ENCODE results near the gene NEUROG2. TPM values are rescaled to one million over a fixed set of nuclear protein-coding genes. Genes with fewer than 3 reads are reported as not detected.

The NEUROG2 gene
- total RNA-seq, 1 experiment from 2014 or later, result not detected

DNA sequence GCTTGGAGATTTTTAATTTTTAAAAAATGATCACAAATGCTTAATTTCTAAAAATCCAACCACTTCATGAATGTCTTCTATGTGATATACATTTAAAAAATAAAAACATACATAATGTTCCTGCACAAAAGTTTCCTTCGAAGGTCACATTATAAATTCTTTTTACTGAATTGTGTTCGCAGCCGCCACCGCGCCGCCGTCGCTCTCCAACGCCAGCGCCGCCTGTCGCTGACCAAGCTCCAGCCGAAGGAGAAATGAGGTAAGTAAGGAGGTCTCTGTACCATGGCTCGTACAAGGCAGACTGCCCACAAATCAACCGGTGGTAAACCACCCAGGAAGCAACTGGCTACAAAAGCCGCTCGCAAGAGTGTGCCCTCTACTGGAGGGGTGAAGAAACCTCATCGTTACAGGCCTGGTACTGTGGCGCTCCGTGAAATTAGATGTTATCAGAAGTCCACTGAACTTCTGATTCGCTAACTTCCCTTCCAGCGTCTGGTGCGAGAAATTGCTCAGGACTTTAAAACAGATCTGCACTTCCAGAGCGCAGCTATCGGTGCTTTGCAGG lies 48.8 kb upstream of the NEUROG2 start:
- no peak overlapping the region for H3K18ac ChIP-seq (ENCODE audit: insufficient read length, low read depth, low read length)
- H2BK12ac ChIP-seq (ENCODE audit: insufficient read length, low read depth, low read length), result no peak overlapping the region
- H3K14ac ChIP-seq (ENCODE audit: insufficient read depth, low read length), result no peak overlapping the region
- H4K20me1 ChIP-seq (ENCODE audit: control insufficient read depth, insufficient read depth, insufficient read length), result no peaks in the 10 kb centered on the region
- peaks cover 11 to 39% (median 23%) of the 10 kb centered on the region in 3 experiments; a peak in 6 of 7 replicates for H3K36me3 Mint-ChIP-seq (ENCODE audit: insufficient read depth in 1 of 3, low read depth in 3 of 3)
- no peaks in the 10 kb centered on the region for H3K27me3 ChIP-seq (ENCODE audit: insufficient read depth, low read length)
- TF ChIP-seq, protein P1, sequence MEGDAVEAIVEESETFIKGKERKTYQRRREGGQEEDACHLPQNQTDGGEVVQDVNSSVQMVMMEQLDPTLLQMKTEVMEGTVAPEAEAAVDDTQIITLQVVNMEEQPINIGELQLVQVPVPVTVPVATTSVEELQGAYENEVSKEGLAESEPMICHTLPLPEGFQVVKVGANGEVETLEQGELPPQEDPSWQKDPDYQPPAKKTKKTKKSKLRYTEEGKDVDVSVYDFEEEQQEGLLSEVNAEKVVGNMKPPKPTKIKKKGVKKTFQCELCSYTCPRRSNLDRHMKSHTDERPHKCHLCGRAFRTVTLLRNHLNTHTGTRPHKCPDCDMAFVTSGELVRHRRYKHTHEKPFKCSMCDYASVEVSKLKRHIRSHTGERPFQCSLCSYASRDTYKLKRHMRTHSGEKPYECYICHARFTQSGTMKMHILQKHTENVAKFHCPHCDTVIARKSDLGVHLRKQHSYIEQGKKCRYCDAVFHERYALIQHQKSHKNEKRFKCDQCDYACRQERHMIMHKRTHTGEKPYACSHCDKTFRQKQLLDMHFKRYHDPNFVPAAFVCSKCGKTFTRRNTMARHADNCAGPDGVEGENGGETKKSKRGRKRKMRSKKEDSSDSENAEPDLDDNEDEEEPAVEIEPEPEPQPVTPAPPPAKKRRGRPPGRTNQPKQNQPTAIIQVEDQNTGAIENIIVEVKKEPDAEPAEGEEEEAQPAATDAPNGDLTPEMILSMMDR (conservative IDR thresholded peaks at IDR 0.05), result peak; percentile 62
- no peaks in the 10 kb centered on the region for H3K9me3 ChIP-seq (ENCODE audit: control insufficient read depth, low read depth, low read length)
- no peak overlapping the region for H2BK5ac ChIP-seq (ENCODE audit: insufficient read length, low read length)
- H3K4me2 ChIP-seq (ENCODE audit: insufficient read depth, insufficient read length, low read length), result no peak overlapping the region
- no peaks in the 10 kb centered on the region for H3K4me1 Mint-ChIP-seq
- H2BK120ac ChIP-seq (ENCODE audit: low read depth, low read length, poor library complexity, severe bottlenecking), result no peak overlapping the region
- H2AK5ac ChIP-seq (ENCODE audit: insufficient read length, low read length), result no peak overlapping the region
- no peak overlapping the region for H3K27ac Mint-ChIP-seq
- H4K5ac ChIP-seq (ENCODE audit: insufficient read length, low read depth, low read length), result no peak overlapping the region
- WGBS (ENCODE audit: extremely low coverage, insufficient read length, low lambda C conversion rate), result no CpG with 5 or more reads among the region's 25 CpGs
- H3K79me2 ChIP-seq (ENCODE audit: insufficient read depth, low read length), result no peaks in the 10 kb centered on the region
- no peak overlapping the region for H4K91ac ChIP-seq (ENCODE audit: insufficient read length, low read depth, low read length)
- H3K27me3 Mint-ChIP-seq (ENCODE audit: low read depth), result no peaks in the 10 kb centered on the region
- H4K8ac ChIP-seq (replicated peaks; ENCODE audit: insufficient read length, low read depth, low read length), result no peak overlapping the region
- no peak overlapping the region for H3K23ac ChIP-seq (ENCODE audit: insufficient read length, low read depth, low read length)
- H3K23me2 ChIP-seq (ENCODE audit: insufficient read length, low read depth, low read length, poor library complexity, severe bottlenecking), result no peaks in the 10 kb centered on the region
- no peaks in the 10 kb centered on the region for H3K79me1 ChIP-seq (ENCODE audit: insufficient read depth, low read depth, low read length, poor library complexity, severe bottlenecking)
- H3K4me3 Mint-ChIP-seq, result no peak overlapping the region
- no peak overlapping the region for H3K9ac ChIP-seq (ENCODE audit: extremely low read depth, insufficient read length, low read length)
- no peaks in the 10 kb centered on the region for H3K4me1 ChIP-seq (ENCODE audit: insufficient read depth, low read length)
- no peak overlapping the region for H3T11ph ChIP-seq (ENCODE audit: low read length)
- DNase-seq, result peak; percentile 31
- H3K56ac ChIP-seq (ENCODE audit: insufficient read length, low read depth, low read length), result no peak overlapping the region
- no peak overlapping the region for H3K4ac ChIP-seq (ENCODE audit: low read depth, low read length)
- no peak overlapping the region for H2BK15ac ChIP-seq (ENCODE audit: low read depth, low read length)
- no peak overlapping the region for H3K27ac ChIP-seq (ENCODE audit: insufficient read length, low read depth, low read length)
- no peak overlapping the region for H2AFZ ChIP-seq (ENCODE audit: low read length)
- H3K9me3 Mint-ChIP-seq, result peaks cover 2 to 3% of the 10 kb centered on the region in 2 experiments; a peak in 3 of 5 replicates
- H2BK20ac ChIP-seq (ENCODE audit: low read depth, low read length, poor library complexity, severe bottlenecking), result no peak overlapping the region
